HEK293 (cell line): ENCODE measurements around the gene MSH5.

Experiments
- CTCF ChIA-PET: fragments of 350-600 bp; formaldehyde crosslinking; extraction: SDS; loops from one replicate; lab custom pipeline; 2021; ENCODE audit warnings: antibody characterized with exemption; lab: Yijun Ruan, JAX
- POLR2A ChIA-PET: fragments of 300-600 bp; formaldehyde crosslinking; extraction: SDS; loops from one replicate; lab custom pipeline; 2020; ENCODE audit warnings: antibody characterized with exemption, inconsistent platforms; lab: Yijun Ruan, JAX
- H3K27ac ChIP-seq: fragments of 200-500 bp; sonication (Bioruptor generic); 2 replicates; pipeline ENCODE4 v1.5.1; 2014; ENCODE audit warnings: low read depth, low read length, control low read depth, inconsistent platforms; ENCODE audit errors: extremely low read depth
- H3K36me3 ChIP-seq, 2 experiments: fragments of 200-500 bp in 1 of 2; sonication (Bioruptor generic) in 1 of 2; 1 replicate in 1 of 2; 2 replicates in 1 of 2; pipeline ENCODE4 v1.5.1; 2014 to 2017; ENCODE audit warnings: inconsistent platforms in 2 of 2, low read length in 2 of 2; ENCODE audit not compliant: control insufficient read depth in 2 of 2, insufficient read depth in 1 of 2
- H3K4me1 ChIP-seq: fragments of 200-500 bp; sonication (Bioruptor generic); 2 replicates; pipeline ENCODE4 v1.5.1; 2014; ENCODE audit warnings: mild to moderate bottlenecking, low read length, inconsistent platforms; ENCODE audit not compliant: control insufficient read depth, insufficient read depth
- H3K4me3 ChIP-seq: 2 replicates; pipeline ENCODE4 v1.5.1; 2011; ENCODE audit warnings: low read depth, mild to moderate bottlenecking, control low read depth, low read length, moderate library complexity
- H3K9me3 ChIP-seq: fragments of 200-500 bp; sonication (Bioruptor generic); 2 replicates; pipeline ENCODE4 v1.5.1; 2014; ENCODE audit warnings: low read depth, low read length, inconsistent platforms; ENCODE audit not compliant: control insufficient read depth, insufficient read depth
- ATF2 ChIP-seq: fragments of 450-650 bp; formaldehyde crosslinking; IDR thresholded peaks from 2 replicates; pipeline ENCODE4 v1.5.1; 2016; ENCODE audit warnings: missing biosample characterization, missing genetic modification characterization, low read depth
- BCL6B ChIP-seq: fragments of 450-650 bp; formaldehyde crosslinking; IDR thresholded peaks from 2 replicates; pipeline ENCODE4 v1.5.1; 2017; ENCODE audit warnings: missing biosample characterization, missing genetic modification characterization
- ELK4 ChIP-seq: IDR thresholded peaks from 2 replicates; pipeline ENCODE4 v1.6.1; 2011; ENCODE audit warnings: mild to moderate bottlenecking, low read depth, low read length, borderline replicate concordance
- KLF16 ChIP-seq: fragments of 450-650 bp; formaldehyde crosslinking; IDR thresholded peaks from 2 replicates; pipeline ENCODE4 v1.5.1; 2017; ENCODE audit warnings: missing biosample characterization, missing genetic modification characterization
- SCRT2 ChIP-seq: fragments of 450-650 bp; formaldehyde crosslinking; IDR thresholded peaks from 2 replicates; pipeline ENCODE4 v1.5.1; 2016; ENCODE audit warnings: missing biosample characterization, missing genetic modification characterization
- WT1 ChIP-seq: fragments of 450-650 bp; formaldehyde crosslinking; IDR thresholded peaks from 2 replicates; pipeline ENCODE4 v1.5.1; 2016; ENCODE audit warnings: missing biosample characterization, missing genetic modification characterization
- ZBTB8A ChIP-seq: fragments of 450-650 bp; formaldehyde crosslinking; IDR thresholded peaks from 2 replicates; pipeline ENCODE4 v1.5.1; 2016; ENCODE audit warnings: missing biosample characterization, missing genetic modification characterization
- ZFHX2 ChIP-seq: fragments of 450-650 bp; formaldehyde crosslinking; conservative IDR thresholded peaks from 2 replicates; pipeline ENCODE4 v1.5.1; 2016; ENCODE audit warnings: missing biosample characterization, missing genetic modification characterization
- ZNF157 ChIP-seq: fragments of 450-650 bp; formaldehyde crosslinking; IDR thresholded peaks from 2 replicates; pipeline ENCODE4 v1.5.1; 2016; ENCODE audit warnings: missing biosample characterization, missing genetic modification characterization
- ZNF175 ChIP-seq: fragments of 450-650 bp; formaldehyde crosslinking; IDR thresholded peaks from 2 replicates; pipeline ENCODE4 v1.5.1; 2016; ENCODE audit warnings: missing biosample characterization, missing genetic modification characterization
- ZNF510 ChIP-seq: fragments of 450-650 bp; formaldehyde crosslinking; IDR thresholded peaks from 2 replicates; pipeline ENCODE4 v1.5.1; 2018; ENCODE audit warnings: mild to moderate bottlenecking, missing genetic modification characterization, missing biosample characterization; ENCODE audit not compliant: insufficient replicate concordance
- ZNF571 ChIP-seq: fragments of 450-650 bp; formaldehyde crosslinking; IDR thresholded peaks from 2 replicates; pipeline ENCODE4 v1.5.0; 2017; ENCODE audit warnings: missing biosample characterization, missing genetic modification characterization
- ZNF621 ChIP-seq: fragments of 450-650 bp; formaldehyde crosslinking; IDR thresholded peaks from 2 replicates; pipeline ENCODE4 v1.5.1; 2017; ENCODE audit warnings: missing biosample characterization, missing genetic modification characterization
- ZNF639 ChIP-seq: fragments of 450-650 bp; formaldehyde crosslinking; IDR thresholded peaks from 2 replicates; pipeline ENCODE4 v1.5.1; 2016; ENCODE audit warnings: missing biosample characterization, missing genetic modification characterization
- ZNF654 ChIP-seq: fragments of 450-650 bp; formaldehyde crosslinking; IDR thresholded peaks from 2 replicates; pipeline ENCODE4 v1.5.1; 2016; ENCODE audit warnings: low read depth, missing biosample characterization, missing genetic modification characterization
- ZNF670 ChIP-seq: fragments of 450-650 bp; formaldehyde crosslinking; IDR thresholded peaks from 2 replicates; pipeline ENCODE4 v1.5.1; 2016; ENCODE audit warnings: missing biosample characterization, missing genetic modification characterization, low read depth
- ZSCAN18 ChIP-seq: fragments of 450-650 bp; formaldehyde crosslinking; IDR thresholded peaks from 2 replicates; pipeline ENCODE4 v1.5.1; 2016; ENCODE audit warnings: missing biosample characterization, missing genetic modification characterization

MSH5 gene

GRCh38 chr6:31764198-31764597, 24.4 kb downstream of the MSH5 start:
- H3K9me3 ChIP-seq: no peaks in the 10 kb centered on the region
- POLR2A ChIA-PET: interaction anchor here (0.6 to 1.7 kb wide), 3 partner anchors 25 to 70 kb away, joined by 4 to 8 read pairs (median 5); partner anchors contain the start of genes HSPA1B and MSH5
- CTCF ChIA-PET: interaction anchor here (0.7 to 2.1 kb wide), 2 partner anchors 9 to 16 kb away, joined by 3 to 5 read pairs; no protein-coding TSS in a partner anchor
- peak; percentile 35; the same call in 1 of the 2 replicates for TF ChIP-seq WT1 (tag by site-specific recombination)
- TF ChIP-seq ATF2 (tag by site-specific recombination): no peak
- no peak for TF ChIP-seq BCL6B (tag by site-specific recombination)
- no peak for TF ChIP-seq ZNF175 (tag by site-specific recombination)
- TF ChIP-seq ZNF670 (tag by site-specific recombination): no peak
- TF ChIP-seq ELK4: no peak
- TF ChIP-seq ZNF621 (tag by site-specific recombination): no peak
- TF ChIP-seq ZFHX2 (tag by site-specific recombination): no peak
- TF ChIP-seq ZNF510 (tag by site-specific recombination): no peak
- peak; percentile 81; the same call in 1 of the 2 replicates for TF ChIP-seq SCRT2
- TF ChIP-seq ZNF639 (tag by site-specific recombination): no peak
- TF ChIP-seq ZNF654 (tag by site-specific recombination): no peak
- no peak for TF ChIP-seq ZBTB8A
- TF ChIP-seq ZNF571 (tag by site-specific recombination): no peak
- TF ChIP-seq ZNF157: no peak
- no peak for TF ChIP-seq KLF16
- TF ChIP-seq, all 188 proteins: peak for 2
- Histone ChIP-seq H3K4me1 (no peaks in the 10 kb centered on the region), H3K4me3 (no peak overlapping the region), H3K36me3 (peaks cover 13 to 57% of the 10 kb centered on the region in 2 experiments; a peak in 2 of 3 replicates), H3K27ac (no peak overlapping the region)

DNA sequence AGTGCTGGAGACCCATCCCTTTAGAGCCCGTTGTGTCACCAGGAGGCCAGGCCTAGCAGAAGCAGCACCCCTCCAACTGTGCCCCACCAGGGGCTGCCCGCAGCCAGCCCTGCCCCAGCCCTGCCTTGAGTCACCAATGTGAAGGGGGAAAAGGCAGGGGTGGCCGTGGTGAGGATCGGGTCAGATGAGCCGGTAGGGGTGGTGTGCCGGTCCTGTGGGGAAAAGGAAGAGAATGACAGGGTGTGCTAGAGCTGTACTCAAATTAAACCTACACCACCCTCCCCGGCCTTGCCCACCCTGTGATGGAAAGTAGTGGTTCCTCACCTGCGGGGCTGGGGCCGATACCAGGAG, 25.7 kb downstream of the MSH5 start:
- H3K4me1 ChIP-seq: no peaks in the 10 kb centered on the region
- H3K36me3 ChIP-seq: peaks cover 4 to 44% of the 10 kb centered on the region in 2 experiments; a peak in 1 of 3 replicates
- H3K9me3 ChIP-seq: no peaks in the 10 kb centered on the region
- no peak for TF ChIP-seq ZSCAN18 (tag by site-specific recombination)
- CTCF ChIA-PET: interaction anchor here (0.6 to 1.9 kb wide), 2 partner anchors 12 to 30 kb away, joined by 3 to 6 read pairs; partner anchors contain the start of gene VARS1
- H3K27ac ChIP-seq: no peak overlapping the region; the same call in 1 of the 2 replicates
- POLR2A ChIA-PET: interaction anchor here (0.8 kb wide), 2 partner anchors 13 to 50 kb away, joined by 3 read pairs; partner anchors contain the start of genes HSPA1A and HSPA1L
- H3K4me3 ChIP-seq: no peak overlapping the region
